ENCODE data around the gene C4orf50. TPM values are rescaled to one million over a fixed set of nuclear protein-coding genes. Genes with fewer than 3 reads are reported as not detected.

The C4orf50 gene
- total RNA-seq, 4 donors from 2014 or later, result 0.04 to 0.19 (median 0.04) TPM; not detected in 1

GRCh38 chr4:5973033-5973432 is 45.2 kb downstream of the C4orf50 start:
- H3K27ac ChIP-seq, result no peak overlapping the region
- no peaks in the 10 kb centered on the region for H3K9me3 ChIP-seq
- WGBS, 2 donors, result 37% methylated on average over 3 of the region's 10 CpGs; no CpG with 5 or more reads in 1 of the 2 donors
- H3K27me3 ChIP-seq, result peaks cover 0 to 76% (median 0%) of the 10 kb centered on the region in 4 donors
- H3K36me3 ChIP-seq, result no peaks in the 10 kb centered on the region
- TF ChIP-seq POLR2A (IDR thresholded peaks at IDR 0.05) (no peak), CTCF (IDR thresholded peaks at IDR 0.05) (no peak)
- intact Hi-C loops (cut with DNase I), result no loop called here
- DNase-seq, result no peak
- H3K4me3 ChIP-seq, result no peak overlapping the region
- H3K4me1 ChIP-seq, result no peaks in the 10 kb centered on the region

GRCh38 chr4:5972571-5972970 is 45.7 kb downstream of the C4orf50 start:
- no peaks in the 10 kb centered on the region for H3K9me3 ChIP-seq
- H3K36me3 ChIP-seq, result no peaks in the 10 kb centered on the region
- TF ChIP-seq POLR2A (IDR thresholded peaks at IDR 0.05) (no peak), CTCF (IDR thresholded peaks at IDR 0.05) (no peak)
- WGBS, 2 donors, result 80 to 93% methylated on average over 1 to 8 of the region's 11 CpGs
- H3K27ac ChIP-seq, result no peak overlapping the region
- H3K4me3 ChIP-seq, result no peak overlapping the region
- peaks cover 0 to 76% (median 0%) of the 10 kb centered on the region in 4 donors for H3K27me3 ChIP-seq
- no peaks in the 10 kb centered on the region for H3K4me1 ChIP-seq
- intact Hi-C loops (cut with DNase I), result no loop called here
- no peak for DNase-seq

GRCh38 chr4:5971078-5971450 is 47.2 kb downstream of the C4orf50 start:
- intact Hi-C loops (cut with DNase I), result no loop called here
- WGBS, 2 donors, result 54 to 62% methylated on average over 3 to 4 of the region's 7 CpGs
- no peak overlapping the region for H3K27ac ChIP-seq
- H3K4me3 ChIP-seq, result no peak overlapping the region
- H3K9me3 ChIP-seq, result no peaks in the 10 kb centered on the region
- H3K36me3 ChIP-seq, result no peaks in the 10 kb centered on the region
- H3K27me3 ChIP-seq, result peaks cover 0 to 75% (median 0%) of the 10 kb centered on the region in 4 donors
- H3K4me1 ChIP-seq, result no peaks in the 10 kb centered on the region
- DNase-seq, result no peak
- TF ChIP-seq CTCF (IDR thresholded peaks at IDR 0.05) (no peak), POLR2A (IDR thresholded peaks at IDR 0.05) (no peak)

GRCh38 chr4:5970381-5971077 is 47.7 kb downstream of the C4orf50 start:
- 66 to 82% methylated on average over 11 to 13 of the region's 16 CpGs for WGBS, 2 donors
- Histone ChIP-seq H3K4me1 (no peaks in the 10 kb centered on the region), H3K36me3 (no peaks in the 10 kb centered on the region), H3K4me3 (no peak overlapping the region), H3K27ac (no peak overlapping the region), H3K27me3 (peaks cover 0 to 70% (median 0%) of the 10 kb centered on the region in 4 donors), H3K9me3 (no peaks in the 10 kb centered on the region)
- TF ChIP-seq CTCF (IDR thresholded peaks at IDR 0.05), result no peak
- TF ChIP-seq POLR2A (IDR thresholded peaks at IDR 0.05), result no peak
- intact Hi-C loops (cut with DNase I), result no loop called here
- no peak for DNase-seq

GRCh38 chr4:5969777-5970176 is 48.5 kb downstream of the C4orf50 start:
- Histone ChIP-seq H3K27me3 (peaks cover 0 to 69% (median 0%) of the 10 kb centered on the region in 4 donors), H3K4me3 (no peak overlapping the region), H3K9me3 (no peaks in the 10 kb centered on the region), H3K4me1 (no peaks in the 10 kb centered on the region), H3K27ac (no peak overlapping the region), H3K36me3 (no peaks in the 10 kb centered on the region)
- TF ChIP-seq POLR2A (IDR thresholded peaks at IDR 0.05) (no peak), CTCF (IDR thresholded peaks at IDR 0.05) (no peak)
- intact Hi-C loops (cut with DNase I), result no loop called here
- WGBS, 2 donors, result 63 to 69% methylated on average over 3 to 5 of the region's 6 CpGs
- DNase-seq, result no peak
